ENCODE measurements around the gene MS4A18.
"Not testable (repeated sequence)": the region's sequence is repeated elsewhere in the genome, so short reads cannot be mapped to it uniquely, and the experiment has no call there.

MS4A18 gene

DNA sequence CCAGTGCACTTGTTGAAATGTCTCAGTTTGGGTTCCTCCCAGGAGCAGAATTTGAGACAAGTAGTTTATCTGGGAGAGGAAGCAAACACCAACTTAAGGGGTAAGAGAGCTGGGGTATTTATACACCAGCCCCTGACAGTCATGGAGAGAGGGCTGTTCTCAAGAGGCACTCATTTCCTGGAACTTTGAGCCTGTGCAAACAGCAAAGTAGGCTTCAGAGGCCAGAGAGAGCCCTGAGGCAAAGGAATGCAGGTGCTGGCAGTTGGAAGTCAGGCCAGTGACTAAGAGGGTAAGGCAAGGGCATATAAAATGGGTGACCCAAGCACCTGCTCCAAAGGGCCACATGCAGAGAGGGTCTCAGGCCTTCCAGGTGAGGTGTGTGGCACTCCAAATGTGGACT is 16.1 kb downstream of the MS4A18 start:
- DNase-seq: no peak

DNA sequence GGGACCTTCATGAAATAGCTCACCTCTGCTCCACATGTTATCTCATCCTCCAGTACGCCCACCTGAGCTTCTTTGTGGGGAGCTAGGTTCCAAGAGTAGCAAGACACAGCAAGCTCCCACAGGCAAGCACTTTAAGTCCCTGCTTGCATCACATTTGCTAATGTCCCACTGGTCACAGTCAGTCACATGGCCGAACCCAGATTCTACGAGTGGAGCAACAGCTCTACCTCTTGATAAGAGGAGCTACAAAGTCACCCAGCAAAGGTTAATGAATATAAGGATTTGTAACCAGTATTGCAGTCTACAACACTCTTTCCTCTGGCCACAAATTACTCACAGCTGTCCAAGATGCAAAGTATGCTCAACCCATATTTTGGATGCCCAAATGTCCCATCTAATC is 16.9 kb downstream of the MS4A18 start:
- DNase-seq: no peak

DNA sequence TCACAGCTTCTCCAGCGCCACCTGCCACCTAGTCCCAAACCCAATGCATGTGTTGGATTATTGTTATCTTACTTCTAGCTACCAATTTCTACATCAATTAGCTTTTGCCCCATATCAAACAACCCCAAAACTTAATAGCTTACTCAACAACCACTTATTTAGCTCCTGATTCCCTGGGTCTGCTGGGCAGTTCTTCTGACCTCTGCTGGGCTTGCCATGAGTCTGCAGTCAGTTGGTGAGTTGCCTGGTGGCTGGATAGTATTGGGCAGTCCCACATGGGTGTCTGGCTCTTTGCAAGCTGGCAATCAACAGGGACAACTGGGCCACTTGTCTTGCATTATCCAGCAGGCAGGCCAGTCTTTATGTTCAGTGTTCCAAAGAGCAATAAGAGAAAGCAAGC is 18.5 kb downstream of the MS4A18 start:
- DNase-seq: no peak

DNA sequence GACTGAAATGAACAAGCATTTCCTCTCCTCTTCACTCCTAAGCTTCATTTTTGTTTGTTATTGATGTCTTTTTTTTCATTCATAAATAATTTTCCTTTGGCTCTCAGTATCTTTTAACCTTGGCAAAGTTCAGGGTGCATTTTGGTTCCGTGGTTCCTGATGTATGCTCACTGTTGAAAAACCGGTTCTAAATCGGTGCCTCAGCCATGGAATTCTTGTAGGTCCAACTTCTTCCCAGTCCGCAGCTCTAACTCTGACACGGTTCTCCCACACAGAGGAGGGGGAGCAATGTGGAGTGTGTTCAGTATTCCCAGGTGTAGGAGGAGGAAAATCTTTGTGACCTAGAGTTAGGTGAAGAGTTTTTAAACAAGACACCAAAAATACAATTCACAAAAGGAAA is 19.6 kb downstream of the MS4A18 start:
- no peak for DNase-seq

DNA sequence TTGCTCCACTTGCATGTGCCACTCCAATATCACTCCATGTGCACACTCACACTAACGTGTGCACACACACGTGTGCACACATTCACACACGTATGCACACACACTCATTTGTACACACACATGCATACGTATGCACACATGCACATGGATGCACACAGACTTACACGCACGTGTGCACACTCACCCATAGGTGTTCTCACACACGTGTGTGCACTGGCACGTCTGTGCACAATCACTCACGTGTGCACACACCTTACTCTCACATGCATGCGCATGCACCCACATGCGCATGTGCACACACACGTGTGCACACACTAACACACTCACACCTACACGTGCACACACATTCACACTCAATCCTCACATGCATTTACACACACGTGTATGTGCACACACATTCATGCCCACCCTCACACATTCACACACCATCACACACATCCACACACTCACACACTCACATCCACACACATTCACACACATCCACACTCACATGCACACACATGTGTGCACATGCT is 22.9 kb downstream of the MS4A18 start:
- no peak for DNase-seq

DNA sequence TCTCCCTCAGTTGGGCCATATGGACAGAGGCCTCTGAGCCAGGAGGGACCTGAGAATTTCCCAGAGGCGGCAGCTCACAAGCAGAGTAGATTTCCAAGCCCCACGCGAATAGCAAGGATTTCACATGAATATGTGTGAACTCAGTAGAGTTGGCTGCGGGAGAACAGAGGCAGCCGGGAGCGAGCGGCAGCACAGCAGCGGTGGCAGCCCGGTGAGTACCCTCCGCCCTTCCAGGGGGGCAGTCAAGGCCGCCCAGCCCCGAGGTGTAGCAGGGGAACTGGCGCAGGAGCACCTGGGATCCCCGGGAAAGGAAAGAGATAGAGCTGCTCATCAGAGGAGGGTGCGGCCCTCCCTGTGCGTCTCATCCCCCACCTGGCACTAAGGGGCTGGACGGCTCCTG is 23.7 kb downstream of the MS4A18 start:
- no peak for DNase-seq

DNA sequence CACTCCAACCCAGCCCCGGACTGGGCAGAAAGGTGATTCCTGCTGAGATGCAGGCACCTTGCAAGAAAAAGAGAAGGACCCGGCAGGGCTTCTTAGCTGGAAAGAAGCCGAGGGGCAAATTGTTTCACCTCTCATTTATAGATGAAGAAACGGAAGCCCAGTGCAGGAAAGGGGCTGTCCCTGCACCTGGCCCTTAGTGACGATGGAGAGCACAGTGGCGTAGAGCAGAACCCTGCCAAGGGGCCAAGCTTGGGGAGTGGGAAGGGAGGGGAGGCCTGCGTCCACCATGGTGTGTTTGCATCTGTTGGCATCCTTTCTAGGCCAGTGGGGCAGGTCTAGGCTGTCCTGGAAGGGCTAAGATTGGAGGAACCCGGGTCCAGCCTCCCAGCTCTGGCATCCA is 24.3 kb downstream of the MS4A18 start:
- no peak for DNase-seq

DNA sequence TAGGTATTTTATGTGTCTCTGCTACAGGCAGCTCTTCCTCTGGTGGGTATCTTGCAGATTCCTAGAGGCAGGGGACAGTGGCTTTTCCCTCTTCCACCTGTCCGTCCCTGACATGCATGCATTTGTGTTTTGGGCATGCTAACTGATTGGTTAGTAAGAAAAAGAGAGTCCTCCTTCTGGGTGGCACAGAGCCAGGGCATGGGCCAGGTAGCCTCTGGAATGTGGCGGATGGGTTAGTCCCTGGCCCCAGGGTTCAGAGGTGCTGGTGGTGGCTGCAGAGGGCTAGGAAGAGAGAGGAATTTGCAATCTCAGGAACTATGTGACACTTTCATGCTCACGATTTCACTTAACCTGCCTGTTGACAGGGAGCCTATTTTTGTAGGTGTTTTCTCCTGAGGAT is 26.4 kb downstream of the MS4A18 start:
- DNase-seq: no peak

DNA sequence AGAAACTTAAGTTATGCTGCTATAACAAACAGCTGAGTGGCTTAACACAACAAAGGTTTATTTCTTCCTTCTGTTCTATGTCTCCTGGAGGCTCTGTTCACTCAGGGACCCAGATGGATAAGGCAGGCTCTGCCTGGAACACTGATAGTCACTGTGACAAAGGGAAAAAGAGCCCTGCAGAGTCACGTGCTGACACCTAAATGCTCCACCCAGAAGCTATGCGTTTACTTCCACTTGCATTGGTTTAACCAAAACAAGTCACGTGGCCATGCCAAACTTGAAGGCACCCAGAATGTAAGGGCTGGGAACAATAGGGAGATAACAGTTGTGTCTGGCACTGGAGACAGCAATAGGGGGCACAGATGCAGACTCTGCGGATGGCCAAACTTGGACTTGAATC is 28.8 kb downstream of the MS4A18 start:
- DNase-seq: no peak

DNA sequence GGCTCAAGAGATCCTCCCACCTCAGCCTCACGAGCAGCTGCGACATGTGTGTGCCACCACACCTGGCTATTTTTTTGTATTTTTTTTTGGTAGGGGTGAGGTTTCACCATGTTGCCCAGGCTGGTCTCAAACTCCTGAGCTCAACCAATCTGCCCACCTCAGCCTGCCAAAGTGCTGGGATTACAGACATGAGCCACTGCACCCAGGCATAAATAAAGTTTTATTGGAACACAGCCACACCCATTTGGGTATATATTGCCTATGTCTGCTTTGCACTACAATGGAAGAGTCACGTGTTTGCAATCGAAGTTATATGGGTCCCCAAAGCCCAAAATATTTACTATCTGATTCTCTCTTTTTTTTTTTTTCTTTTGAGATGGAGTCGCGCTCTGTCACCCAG is 30.4 kb downstream of the MS4A18 start:
- DNase-seq: no peak

DNA sequence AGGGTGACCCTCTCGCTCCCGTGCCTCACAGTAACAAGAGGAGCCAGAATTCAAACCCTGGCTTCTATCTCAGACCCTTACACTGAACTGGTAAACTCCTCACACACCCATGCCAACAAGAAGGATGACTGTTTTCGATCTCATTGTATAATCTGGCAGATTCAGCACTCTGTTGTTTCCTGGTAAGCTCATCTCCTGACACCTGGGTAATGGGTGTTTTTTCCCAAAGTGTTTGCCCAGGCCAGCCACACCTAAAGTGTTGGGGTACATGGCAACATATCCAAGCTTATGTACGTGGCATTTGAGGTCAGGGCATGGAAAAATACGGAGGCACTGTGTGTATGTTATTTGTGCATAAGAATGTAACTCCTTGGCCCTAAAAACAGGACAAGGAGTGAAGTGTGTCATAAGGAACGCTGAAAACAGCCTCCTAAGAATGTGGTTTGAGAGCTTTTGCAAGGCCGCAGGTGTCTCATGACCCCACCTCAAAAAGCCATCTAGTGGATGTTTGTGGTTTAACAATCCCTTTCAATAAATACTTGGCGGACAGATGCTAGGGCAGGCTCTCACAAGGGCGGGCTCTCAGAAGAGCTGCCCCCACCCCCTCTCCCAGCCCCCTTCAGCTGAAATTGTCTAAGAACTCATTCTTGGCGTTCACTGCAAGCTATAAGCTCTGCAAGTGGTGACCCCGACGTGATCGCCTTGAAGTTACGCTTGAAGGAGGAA is 31.9 kb downstream of the MS4A18 start, which contains the start of gene MS4A15:
Gene MS4A15 (plus strand): TSS at position 561 of the 726 bp plus-strand sequence. CDS start 6,867 bp downstream, outside the sequence.
- no peak for DNase-seq

DNA sequence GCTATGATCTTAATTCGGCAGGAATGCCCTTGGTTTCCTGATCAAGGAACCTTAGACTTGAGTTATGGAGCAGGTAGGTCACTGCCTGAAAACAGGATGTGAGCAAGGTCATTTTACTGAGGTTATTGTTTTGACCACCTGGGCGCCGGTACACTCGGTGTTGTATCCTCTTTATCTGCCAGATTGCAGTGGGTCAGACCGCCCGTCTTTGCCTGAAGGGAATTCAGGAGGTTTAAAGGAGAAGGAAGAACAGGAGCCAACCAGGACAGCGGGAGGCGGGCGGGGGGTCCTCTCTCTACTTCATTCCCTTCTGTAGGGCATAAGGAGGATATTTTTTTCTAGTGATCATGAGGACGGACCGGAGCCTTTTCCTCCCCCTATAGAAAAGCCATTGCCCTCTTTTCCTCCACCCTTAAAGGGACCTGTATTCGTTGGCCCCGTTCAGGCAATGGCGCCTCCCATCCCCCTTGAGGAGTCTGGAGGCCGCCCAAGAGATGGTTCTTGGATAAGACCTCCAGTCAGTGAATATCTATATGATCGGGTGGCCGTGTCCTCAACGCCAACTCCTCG is 32.8 kb downstream of the MS4A18 start:
- DNase-seq: no peak

DNA sequence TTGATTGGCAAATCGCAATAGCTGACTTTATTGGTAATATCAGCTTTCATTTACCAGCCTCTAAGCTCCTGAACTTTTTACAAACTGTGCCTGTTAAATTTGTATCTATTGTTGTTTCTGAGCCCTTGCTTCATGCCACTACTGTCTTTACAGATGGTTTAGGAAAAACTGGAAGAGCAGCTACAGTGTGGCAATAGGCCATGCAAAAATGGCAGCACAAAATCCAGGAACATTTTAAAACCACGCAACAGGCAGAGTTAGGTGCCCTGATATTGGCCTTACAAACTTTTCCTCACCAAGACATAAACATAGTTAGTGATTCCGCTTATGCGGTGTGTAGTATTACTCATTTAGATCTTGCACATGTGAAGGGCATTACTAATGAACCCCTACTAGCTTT is 34.2 kb downstream of the MS4A18 start:
- not testable (repeated sequence) for DNase-seq

DNA sequence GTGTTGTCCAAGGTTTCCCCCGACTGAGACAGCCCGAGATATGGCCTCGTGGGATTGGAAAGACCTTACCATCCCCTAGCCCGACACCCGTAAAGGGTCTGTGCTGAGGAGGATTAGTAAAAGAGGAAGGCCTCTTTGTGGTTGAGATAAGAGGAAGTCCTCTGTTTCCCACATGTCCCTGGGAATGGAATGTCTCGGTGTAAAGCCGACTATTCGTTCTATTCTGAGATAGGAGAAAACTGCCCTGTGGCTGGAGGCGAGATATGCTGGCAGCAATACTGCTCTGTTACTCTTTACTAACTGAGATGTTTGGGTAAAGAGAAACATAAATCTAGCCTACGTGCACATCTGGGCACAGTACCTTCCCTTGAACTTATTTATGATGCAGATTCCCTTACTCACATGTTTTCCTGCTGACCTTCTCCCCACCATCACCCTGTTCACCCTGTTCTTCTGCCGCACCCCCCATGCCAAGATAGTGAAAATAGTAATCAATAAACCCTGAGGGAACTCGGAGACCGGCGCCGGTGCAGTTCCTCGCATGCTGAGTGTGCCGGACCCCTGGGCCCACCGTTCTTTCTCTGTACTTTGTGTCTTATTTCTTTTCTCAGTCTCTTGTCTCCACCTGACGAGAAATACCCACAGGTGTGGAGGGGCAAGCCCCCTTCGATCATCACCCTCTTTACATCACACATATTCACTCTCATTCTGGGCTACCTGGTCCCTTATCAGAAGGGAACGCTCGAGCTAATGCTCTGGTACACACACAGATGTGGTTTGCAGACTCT is 35.1 kb downstream of the MS4A18 start:
- peak in 4 of 14 donors; percentile 1 to 11 (median 4) for DNase-seq

DNA sequence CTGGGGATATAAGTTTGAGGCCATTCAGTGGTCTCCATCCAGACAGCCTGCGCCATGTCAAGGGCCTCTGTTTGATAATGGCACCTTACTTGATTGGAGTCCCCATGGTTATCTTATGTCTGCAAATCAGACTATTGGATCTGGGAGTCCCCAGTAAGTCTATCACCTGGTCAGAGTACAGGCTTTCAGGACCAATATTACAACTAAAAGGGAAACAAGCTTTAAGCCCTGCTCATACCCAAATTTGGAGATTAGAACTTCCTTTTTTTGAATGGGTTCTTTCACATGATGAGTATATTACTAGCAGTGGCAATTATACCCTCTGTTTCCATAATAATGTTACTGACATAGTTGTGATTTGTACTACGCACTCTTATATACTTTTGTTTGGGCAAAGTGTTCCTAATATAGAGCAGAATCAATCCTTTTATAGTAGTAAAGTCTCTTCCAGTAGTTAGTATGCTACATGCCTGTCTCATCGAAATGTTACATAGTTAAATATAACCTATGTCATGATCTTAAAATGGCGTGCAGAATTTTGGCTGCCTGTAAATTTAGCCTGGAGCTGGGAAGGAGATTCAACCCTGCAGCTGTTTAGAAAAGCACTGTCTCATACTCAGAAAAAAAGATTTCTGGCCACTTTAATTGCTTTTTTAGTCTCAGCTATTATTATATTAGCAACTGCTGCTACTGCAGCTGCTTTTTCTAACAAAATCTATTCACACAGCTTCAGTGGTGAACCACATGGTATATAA is 37.1 kb downstream of the MS4A18 start:
- no peak for DNase-seq

DNA sequence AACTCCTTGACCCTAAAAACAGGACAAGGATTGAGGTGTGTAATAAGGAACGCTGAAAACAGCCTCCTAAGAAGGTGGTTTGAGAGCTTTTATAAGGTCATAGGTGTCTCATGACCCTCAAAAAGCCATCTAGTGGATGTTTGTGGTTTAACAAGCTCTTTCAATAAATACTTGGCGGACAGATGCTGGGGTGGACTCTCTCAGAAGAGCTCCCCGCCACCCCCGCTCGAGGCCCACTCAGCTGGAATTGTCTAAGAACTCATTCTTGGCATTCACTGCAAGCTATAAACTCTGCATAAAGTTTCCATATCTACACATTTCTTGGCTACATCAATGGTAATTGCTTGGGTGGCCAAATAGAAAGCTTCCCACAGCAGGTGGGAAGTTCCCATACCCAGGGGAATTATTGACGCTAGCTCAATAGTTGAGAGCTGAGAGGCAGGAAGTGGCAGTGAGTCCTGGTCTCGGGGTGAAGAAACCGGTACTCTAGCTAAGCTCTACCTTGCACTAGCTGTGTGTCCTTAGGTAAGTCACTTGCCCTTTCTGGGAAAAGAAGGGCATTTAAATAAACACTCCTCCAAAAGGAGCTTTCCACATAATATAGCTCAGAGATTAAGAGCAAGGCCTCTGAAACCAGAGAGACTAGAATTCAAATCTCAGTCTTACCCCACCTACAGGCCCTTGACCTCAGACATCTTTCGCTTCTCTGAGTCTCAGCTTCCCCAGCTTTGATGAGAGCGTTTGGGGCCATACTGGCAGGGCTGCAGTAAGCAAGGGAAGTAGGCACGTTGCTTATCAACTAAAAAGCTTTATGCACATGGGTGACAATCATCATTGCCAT is 38.6 kb downstream of the MS4A18 start:
- DNase-seq: no peak

DNA sequence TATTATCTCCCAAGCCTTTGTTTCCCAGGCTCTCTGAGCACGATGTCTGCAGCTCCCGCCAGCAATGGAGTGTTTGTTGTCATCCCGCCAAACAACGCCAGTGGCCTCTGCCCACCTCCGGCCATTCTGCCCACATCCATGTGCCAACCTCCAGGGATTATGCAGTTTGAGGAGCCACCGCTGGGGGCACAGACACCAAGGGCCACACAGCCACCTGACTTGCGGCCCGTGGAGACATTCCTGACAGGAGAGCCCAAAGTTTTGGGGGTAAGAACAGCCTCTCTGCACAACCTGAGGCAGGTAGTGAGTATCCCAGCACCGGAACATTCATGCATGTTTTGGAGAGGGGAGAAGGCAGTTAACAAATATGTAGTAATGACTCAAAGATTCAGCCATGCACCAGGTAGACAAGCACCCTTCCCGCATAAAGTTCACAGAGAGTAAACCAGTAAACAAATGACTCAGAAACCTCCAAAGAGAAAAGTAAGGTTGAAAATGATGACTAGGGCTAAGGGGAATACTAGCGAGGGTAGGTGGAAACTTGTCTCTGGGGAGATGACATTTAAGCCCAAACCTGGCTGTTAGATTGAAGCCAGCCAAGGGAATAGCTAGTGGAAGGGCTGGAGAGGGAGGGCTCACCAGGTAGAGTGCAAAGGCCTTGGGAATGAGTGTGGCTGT is 39.3 kb downstream of the MS4A18 start:
- DNase-seq: no peak

DNA sequence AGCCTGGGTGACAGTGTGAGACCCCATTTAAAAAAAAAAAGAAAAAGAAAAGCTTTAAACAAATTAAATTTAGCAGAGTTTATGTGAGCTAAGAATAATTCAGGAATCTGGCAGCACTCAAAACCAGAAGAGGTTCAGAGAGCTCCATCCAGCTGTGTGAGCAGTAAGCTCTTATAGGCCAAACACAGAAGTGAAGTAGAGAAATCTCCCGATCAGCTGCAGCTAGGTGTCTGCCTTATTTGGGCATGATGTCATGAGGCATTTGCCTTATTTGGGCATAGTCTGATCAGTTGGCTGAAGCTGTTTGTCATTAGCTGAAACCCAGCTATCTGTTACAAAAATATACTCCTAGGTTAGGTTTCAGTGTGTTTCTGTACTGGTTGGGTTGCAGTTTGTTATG is 40.4 kb downstream of the MS4A18 start:
- DNase-seq: no peak

DNA sequence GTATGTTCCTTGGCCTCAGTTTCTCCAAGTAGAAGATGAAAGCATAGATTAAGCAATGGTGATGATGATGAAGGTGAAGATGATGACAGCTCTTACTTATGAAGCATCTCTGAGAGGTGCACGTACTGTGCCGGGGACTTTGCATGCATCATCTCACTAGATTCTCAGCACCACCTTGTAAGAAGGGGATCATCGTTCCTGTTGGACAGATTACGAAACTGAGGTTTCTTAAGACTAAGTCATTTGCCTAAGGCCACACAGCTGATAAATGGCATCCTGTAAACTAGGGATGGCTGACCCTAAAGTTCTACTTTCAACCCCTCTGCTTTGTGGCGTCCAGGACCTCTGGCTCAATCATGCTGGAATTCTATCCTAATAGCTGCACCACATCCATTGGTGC is 40.8 kb downstream of the MS4A18 start:
- no peak for DNase-seq

DNA sequence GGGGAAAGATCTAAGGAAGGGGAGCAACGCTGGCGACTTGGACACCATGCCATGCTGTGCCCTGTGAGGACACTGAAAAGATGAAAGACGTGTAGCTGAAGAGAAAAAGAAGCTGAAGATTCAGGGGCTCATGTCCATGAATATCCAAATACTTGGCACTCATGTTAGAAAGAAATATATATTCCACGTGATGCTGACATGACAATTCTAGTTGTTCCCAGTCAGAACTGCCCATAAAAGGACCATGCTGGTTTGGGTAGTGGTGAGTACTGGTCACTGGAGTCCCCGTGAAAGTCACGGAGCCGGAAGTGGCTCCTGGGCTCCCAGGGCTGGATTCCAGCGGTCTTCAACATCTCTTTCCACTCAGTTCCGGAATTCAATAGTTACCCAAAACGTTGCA is 42.0 kb downstream of the MS4A18 start:
- DNase-seq: no peak

DNA sequence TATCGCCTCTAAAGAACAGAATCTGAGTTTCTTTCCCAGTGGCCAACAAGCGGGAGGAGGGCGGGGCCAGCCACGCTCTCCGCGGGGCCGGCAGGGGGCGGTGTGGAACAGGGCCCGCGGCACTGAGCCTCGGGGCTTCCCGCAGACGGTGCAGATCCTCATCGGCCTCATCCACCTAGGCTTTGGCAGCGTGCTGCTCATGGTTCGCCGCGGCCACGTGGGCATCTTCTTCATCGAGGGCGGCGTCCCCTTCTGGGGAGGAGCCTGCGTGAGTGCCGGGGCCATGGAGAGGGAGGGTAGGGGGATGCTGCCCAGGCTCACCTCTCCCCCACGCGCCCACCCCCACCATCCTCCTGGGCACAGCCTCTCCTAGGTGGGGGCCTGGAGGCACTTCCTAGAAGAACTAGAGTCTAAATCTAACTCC is 42.9 kb downstream of the MS4A18 start:
- no peak for DNase-seq
